Choroid plexus epithelial cell (primary cell): ENCODE results near the gene PHKG1.
"Not testable (repeated sequence)": the region's sequence is repeated elsewhere in the genome, so short reads cannot be mapped to it uniquely, and the experiment has no call there.

ENCODE experiments used
- DNase-seq: peaks from one replicate; pipeline ENCODE4 v3.0.0-alpha.2; 2010; ENCODE audit warnings: low read depth
- H3K4me3 ChIP-seq: 2 replicates; pipeline ENCODE4 v1.5.1; 2011; ENCODE audit warnings: low read depth, mild to moderate bottlenecking, control low read depth, low read length, moderate library complexity
- TF ChIP-seq, protein P1 (sequence below): conservative IDR thresholded peaks from 2 replicates; pipeline ENCODE4 v1.5.1; 2011; ENCODE audit warnings: low read depth, mild to moderate bottlenecking, control low read depth, inconsistent platforms, low read length, moderate library complexity

PHKG1 gene

DNA sequence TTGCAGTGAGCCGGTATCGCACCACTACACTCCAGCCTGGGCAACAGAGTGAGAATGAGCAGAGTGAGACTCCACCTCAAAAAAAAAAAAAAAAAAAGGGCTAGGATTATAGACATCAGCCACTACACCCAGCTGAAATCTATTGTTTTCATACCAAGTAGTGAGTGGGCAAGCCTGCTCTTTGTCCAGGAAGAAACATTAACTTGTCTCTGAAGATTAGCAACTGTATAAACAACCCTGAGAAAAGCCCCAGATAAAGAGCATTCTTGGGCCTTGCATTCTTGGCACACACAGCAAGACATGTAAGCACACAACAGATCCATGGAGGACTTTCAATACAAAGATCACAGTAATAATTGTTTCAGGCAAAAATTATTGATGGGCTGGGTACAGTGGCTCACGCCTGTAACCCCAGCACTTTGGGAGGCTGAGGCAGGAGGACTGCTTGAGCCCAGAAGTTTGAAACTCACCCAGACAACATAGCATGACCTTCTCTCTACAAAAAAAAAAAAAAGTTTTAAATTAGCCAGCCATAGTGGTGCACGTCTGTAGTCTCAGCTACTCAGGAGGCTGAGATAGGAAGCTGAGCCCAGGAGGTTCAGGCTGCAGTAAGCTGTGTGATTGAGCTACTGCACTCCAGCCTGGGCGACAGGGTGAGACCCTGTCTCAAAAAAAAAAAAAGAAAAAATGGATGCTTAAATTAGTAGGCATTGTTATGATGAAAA is 45.9 kb downstream of the PHKG1 start:
- TF ChIP-seq, protein P1, sequence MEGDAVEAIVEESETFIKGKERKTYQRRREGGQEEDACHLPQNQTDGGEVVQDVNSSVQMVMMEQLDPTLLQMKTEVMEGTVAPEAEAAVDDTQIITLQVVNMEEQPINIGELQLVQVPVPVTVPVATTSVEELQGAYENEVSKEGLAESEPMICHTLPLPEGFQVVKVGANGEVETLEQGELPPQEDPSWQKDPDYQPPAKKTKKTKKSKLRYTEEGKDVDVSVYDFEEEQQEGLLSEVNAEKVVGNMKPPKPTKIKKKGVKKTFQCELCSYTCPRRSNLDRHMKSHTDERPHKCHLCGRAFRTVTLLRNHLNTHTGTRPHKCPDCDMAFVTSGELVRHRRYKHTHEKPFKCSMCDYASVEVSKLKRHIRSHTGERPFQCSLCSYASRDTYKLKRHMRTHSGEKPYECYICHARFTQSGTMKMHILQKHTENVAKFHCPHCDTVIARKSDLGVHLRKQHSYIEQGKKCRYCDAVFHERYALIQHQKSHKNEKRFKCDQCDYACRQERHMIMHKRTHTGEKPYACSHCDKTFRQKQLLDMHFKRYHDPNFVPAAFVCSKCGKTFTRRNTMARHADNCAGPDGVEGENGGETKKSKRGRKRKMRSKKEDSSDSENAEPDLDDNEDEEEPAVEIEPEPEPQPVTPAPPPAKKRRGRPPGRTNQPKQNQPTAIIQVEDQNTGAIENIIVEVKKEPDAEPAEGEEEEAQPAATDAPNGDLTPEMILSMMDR, result no peak
- H3K4me3 ChIP-seq, result no peak overlapping the region
- DNase-seq, result peak; percentile 94

DNA sequence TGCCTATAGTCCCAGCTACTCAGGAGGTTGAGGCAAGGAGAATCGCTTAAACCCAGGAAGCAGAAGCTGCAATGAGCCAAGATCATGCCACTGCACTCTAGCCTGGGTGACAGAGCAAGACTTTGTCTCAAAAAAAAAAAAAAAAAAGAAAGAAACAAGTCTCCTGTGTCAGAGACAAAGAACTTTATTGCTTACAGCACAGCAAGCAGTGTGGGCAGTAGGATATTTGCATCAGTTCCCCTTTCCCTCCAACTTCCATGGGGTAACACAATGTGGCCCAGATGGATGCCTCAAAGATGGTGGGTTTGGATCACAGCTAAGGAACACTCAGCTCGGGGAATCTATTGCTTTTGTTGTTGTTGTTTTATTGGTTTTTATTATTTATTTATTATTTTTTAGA is 47.0 kb downstream of the PHKG1 start:
- DNase-seq, H3K4me3 ChIP-seq: not testable (repeated sequence)

DNA sequence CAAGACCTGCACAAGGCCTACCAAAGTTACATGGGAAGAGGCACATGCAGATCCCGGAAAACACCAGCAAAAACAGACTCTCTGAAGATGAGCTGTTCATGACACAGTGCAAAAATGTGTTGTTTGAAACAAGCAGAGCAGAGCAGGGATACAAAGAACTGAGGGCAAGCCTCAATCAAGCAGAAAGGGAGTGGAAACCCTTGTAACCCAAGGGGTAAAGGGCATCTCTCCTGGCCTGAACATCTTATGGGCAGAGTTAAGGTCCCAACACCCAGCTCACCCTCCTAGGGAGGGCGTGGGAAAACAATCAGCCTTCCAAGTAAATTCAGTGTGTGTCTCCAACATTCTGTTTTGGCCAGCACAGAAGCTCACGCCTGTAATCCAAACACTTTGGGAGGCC is 52.0 kb downstream of the PHKG1 start:
- no peak for DNase-seq
- TF ChIP-seq, protein P1, result no peak
- H3K4me3 ChIP-seq, result no peak overlapping the region

DNA sequence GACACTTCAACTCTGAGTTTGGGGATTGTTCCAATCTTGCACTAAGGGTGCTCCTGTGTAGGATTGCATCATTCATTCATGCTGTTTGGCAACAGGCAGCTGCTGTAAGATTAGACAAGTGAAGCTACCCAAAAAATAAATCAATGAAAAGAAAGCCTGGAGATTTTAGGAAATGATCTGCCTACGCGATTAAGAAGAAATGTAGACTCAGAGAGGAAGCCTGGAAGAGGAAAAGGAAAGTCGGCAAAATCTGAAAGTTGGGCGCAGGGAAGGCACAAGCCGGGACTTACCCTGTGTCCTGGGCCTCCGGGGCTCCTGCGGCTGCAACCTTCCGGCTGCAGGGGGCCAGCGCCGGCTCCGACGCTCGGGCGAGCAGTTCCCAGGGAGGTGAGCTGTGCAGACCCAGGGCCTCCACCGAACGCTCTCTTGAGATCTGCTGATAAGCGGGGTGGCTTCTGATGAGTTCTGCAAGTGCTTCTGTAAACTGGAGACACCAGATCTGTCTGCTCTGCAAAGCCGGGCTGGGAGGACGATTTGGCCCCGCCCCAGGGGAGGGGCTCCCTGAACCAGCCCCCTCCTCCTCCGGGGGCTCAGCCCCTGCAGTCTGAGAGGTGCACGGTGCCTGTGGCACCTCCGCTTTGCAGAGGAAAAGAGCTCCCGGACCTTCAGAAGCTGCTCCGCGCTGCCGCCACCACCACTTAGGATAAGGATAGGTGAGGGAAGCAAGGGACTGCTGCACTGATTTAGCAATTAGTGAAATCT is 58.9 kb downstream of the PHKG1 start:
- H3K4me3 ChIP-seq, result peak overlapping the region; percentile 64

DNA sequence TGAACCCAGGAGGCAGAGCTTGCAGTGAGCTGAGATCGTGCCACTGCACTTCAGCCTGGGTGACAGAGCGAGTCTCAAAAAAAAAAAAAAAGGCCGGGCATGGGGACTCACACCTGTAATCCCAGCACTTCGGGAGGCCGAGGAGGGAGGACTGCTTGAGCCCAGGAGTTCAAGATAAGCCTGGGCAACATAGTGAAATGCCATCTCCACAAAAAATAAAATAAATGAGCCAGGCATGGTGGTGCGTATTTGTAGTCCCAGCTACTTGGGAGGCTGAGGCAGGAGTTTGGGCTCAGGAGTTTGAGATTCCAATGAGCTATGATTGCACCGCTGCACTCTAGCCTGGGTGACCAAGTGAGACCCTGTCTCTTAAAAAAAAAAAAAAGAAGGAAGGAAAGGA is 60.2 kb downstream of the PHKG1 start:
- not testable (repeated sequence) for H3K4me3 ChIP-seq

More for the DNA sequence above, 58.9 kb downstream of the PHKG1 start:
- DNase-seq, result peak; percentile 77
- TF ChIP-seq, protein P1, result peak; percentile 49

DNA sequence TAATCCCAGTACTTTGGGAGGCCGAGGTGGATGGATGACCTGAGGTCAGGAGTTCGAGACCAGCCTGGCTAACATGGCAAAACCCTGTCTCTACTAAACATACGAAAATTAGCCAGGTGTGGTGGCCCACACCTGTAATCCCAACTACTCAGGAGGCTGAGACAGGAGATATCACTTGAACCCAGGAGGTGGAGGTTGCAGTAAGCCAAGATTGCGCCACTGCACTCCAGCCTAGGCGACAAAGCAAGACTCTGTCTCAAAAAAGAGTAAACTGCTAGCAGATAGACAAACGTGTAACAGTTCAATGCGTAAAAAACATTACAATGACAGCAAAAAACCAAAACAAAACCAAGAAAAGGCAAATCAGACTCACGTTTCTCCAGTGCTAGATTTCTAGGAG is 61.2 kb downstream of the PHKG1 start:
- H3K4me3 ChIP-seq, DNase-seq: not testable (repeated sequence)

More for the DNA sequence above, 60.2 kb downstream of the PHKG1 start:
- DNase-seq, result not testable (repeated sequence)

DNA sequence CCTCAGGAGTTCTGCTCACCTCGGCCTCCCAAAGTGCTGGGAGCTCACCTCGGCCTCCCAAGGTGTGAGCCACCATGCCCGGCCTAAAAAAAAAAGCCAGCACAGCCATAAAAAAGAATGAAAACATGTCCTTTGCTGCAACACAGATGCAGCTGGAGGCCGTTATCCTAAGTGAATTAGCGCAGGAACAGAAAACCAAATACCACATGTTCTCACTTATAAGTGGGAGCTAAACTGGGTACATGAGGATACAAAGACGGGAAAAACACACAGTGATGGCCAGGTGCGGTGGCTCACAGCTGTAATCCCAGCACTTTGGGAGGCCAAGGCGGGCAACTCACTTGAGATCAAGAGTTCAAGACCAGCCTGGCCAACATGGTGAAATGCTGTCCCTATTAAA is 62.4 kb downstream of the PHKG1 start:
- DNase-seq, result no peak
- TF ChIP-seq, protein P1, result no peak
- no peak overlapping the region for H3K4me3 ChIP-seq
